ENCODE results near the gene NDUFA8.

DNA sequence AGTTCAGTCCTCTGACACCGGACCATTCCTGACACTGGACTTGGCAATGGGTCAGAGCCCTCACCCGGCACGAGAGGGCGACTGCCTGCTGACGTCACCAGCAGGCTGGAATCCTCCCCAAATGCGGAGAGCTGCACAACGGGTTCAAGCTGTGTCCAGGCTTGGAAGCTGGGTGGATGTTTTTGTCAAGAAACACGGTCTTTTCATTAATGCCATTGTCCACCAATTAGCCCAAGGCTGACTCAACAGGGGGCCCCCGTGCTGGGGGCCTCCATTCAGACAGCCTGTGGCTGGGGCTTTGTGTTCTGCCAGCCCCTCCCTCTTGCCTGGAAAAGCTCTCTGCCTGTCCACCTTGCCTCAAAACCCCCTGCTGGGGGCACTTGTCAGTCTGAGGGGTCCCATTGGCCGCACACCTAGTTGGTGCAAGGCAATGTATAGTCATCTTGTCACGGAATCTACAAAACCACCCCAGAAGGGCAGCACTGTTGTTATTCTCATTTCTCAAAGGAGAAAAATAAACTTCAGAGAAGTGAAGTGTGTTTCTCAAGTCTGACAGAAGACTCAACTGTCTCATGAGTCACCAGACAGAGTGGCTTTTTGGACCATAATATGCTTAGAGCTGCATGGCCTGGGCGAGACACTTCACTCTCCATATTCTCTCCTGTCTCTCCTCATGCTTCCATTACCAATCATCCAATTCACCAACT lies 24.6 kb downstream of the NDUFA8 start:
- TF ChIP-seq, protein P1, sequence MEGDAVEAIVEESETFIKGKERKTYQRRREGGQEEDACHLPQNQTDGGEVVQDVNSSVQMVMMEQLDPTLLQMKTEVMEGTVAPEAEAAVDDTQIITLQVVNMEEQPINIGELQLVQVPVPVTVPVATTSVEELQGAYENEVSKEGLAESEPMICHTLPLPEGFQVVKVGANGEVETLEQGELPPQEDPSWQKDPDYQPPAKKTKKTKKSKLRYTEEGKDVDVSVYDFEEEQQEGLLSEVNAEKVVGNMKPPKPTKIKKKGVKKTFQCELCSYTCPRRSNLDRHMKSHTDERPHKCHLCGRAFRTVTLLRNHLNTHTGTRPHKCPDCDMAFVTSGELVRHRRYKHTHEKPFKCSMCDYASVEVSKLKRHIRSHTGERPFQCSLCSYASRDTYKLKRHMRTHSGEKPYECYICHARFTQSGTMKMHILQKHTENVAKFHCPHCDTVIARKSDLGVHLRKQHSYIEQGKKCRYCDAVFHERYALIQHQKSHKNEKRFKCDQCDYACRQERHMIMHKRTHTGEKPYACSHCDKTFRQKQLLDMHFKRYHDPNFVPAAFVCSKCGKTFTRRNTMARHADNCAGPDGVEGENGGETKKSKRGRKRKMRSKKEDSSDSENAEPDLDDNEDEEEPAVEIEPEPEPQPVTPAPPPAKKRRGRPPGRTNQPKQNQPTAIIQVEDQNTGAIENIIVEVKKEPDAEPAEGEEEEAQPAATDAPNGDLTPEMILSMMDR (IDR thresholded peaks at IDR 0.05), result no peak
- no peak for TF ChIP-seq POLR2A (IDR thresholded peaks at IDR 0.05; ENCODE audit: low read depth)
- no peak for TF ChIP-seq POLR2AphosphoS5 (IDR thresholded peaks at IDR 0.05)

All from esophagus muscularis mucosa (tissue), 3 donors.